PC-9 (cell line): ENCODE results near the gene SMG9. TPM values are rescaled to one million over a fixed set of nuclear protein-coding genes. Genes with fewer than 3 reads are reported as not detected.
"Not testable (repeated sequence)": the region's sequence is repeated elsewhere in the genome, so short reads cannot be mapped to it uniquely, and the experiment has no call there.

Experiments
- BruUV-seq: library from RNA; stranded (reverse); fragments of 400-500 nt; replicated peaks from 2 replicates; lab custom pipeline; 2021; lab: Mats Ljungman, UMichigan
- CTCF ChIA-PET: fragments of 300-600 bp; sonication (Branson Sonifier 250); formaldehyde crosslinking; loops from one replicate; lab custom pipeline; 2022; ENCODE audit warnings: antibody characterized with exemption; lab: Charles Lee
- POLR2A ChIA-PET: fragments of 300-600 bp; sonication (Branson Sonifier 250); formaldehyde crosslinking; loops from one replicate; lab custom pipeline; 2022; ENCODE audit warnings: antibody characterized with exemption; ENCODE audit not compliant: unreplicated experiment; lab: Charles Lee
- DNase-seq, 2 experiments: peaks; one replicate each; pipeline versions ENCODE4 v3.0.0 to v3.0.0-alpha.2; 2015 to 2022; ENCODE audit warnings: mixed read lengths in 1 of 2
- H2AFZ ChIP-seq: fragments of 200-600 bp; sonication (generic); 2 replicates; pipeline ENCODE4 v1.8.1; 2017; ENCODE audit warnings: antibody characterized with exemption
- H3F3A ChIP-seq: fragments of 200-600 bp; sonication (generic); 2 replicates; pipeline ENCODE4 v1.8.1; 2017; ENCODE audit warnings: antibody characterized with exemption, mild to moderate bottlenecking, low read depth; ENCODE audit not compliant: insufficient read depth
- H3K27ac ChIP-seq: fragments of 200-600 bp; sonication (generic); 2 replicates; pipeline ENCODE4 v1.6.1; 2016; ENCODE audit warnings: mixed run types
- H3K27me3 ChIP-seq: fragments of 200-600 bp; sonication (generic); 2 replicates; pipeline ENCODE4 v1.6.1; 2016; ENCODE audit warnings: low read depth, mixed run types; ENCODE audit not compliant: insufficient read depth
- H3K36me3 ChIP-seq: fragments of 200-600 bp; sonication (generic); 2 replicates; pipeline ENCODE4 v1.6.1; 2016; ENCODE audit warnings: low read depth, mixed run types
- H3K4me1 ChIP-seq: fragments of 200-600 bp; sonication (generic); replicated peaks from 2 replicates; pipeline ENCODE4 v1.6.1; 2016; ENCODE audit warnings: mixed run types; ENCODE audit not compliant: insufficient read depth
- H3K4me2 ChIP-seq: fragments of 200-600 bp; sonication (generic); 2 replicates; pipeline ENCODE4 v1.6.1; 2017; ENCODE audit warnings: mixed run types
- H3K4me3 ChIP-seq: fragments of 200-600 bp; sonication (generic); 2 replicates; pipeline ENCODE4 v1.6.1; 2016; ENCODE audit warnings: mixed run types
- H3K79me2 ChIP-seq: fragments of 200-600 bp; sonication (generic); 2 replicates; pipeline ENCODE4 v1.6.1; 2017; ENCODE audit warnings: low read depth, mixed run types
- H3K9me2 ChIP-seq: fragments of 200-600 bp; sonication (generic); 2 replicates; pipeline ENCODE4 v1.8.1; 2017; ENCODE audit warnings: mild to moderate bottlenecking; ENCODE audit not compliant: insufficient read depth
- H3K9me3 ChIP-seq: fragments of 200-600 bp; sonication (generic); 2 replicates; pipeline ENCODE4 v1.8.1; 2016; ENCODE audit warnings: low read depth; ENCODE audit not compliant: insufficient read depth
- H4K20me1 ChIP-seq: fragments of 200-600 bp; sonication (generic); 2 replicates; pipeline ENCODE4 v1.8.1; 2017; ENCODE audit not compliant: insufficient read depth
- CTCF ChIP-seq: fragments of 200-600 bp; sonication (generic); conservative IDR thresholded peaks from 2 replicates; pipeline ENCODE4 v1.6.1; 2017; ENCODE audit warnings: mixed run types, antibody characterized with exemption, mild to moderate bottlenecking, moderate library complexity
- EZH2 ChIP-seq: fragments of 200-600 bp; sonication (generic); IDR thresholded peaks from 2 replicates; pipeline ENCODE4 v1.8.0; 2017; ENCODE audit warnings: antibody characterized with exemption, low read depth
- intact Hi-C: fragments of 100-400 bp; cut with micrococcal nuclease; formaldehyde crosslinking; loops from one replicate; pipeline ENCODE4 v1.10.0; 2022; ENCODE audit not compliant: unreplicated experiment
- total RNA-seq: library from RNA; stranded (reverse); gene quantifications from 2 replicates; pipeline ENCODE4 v1.2.3, GENCODE V29; 2021

The SMG9 gene
- total RNA-seq, 1 experiment from 2014 or later: 76.8 TPM

- no peak overlapping the region for H3K4me2 ChIP-seq
- no peak overlapping the region for H3K4me3 ChIP-seq
- BruUV-seq: no TSS peak
- H3K27me3 ChIP-seq: no peaks in the 10 kb centered on the region
- no peaks in the 10 kb centered on the region for H3K36me3 ChIP-seq
- H3K79me2 ChIP-seq: no peaks in the 10 kb centered on the region
- H4K20me1 ChIP-seq: no peaks in the 10 kb centered on the region; the same call in 1 of the 2 replicates
- H3K27ac ChIP-seq: no peak overlapping the region
- H3K9me3 ChIP-seq: no peaks in the 10 kb centered on the region
- intact Hi-C loops: no loop called here
- DNase-seq: no peak
- POLR2A ChIA-PET: interaction anchor here (0.6 kb wide), 2 partner anchors 159 to 851 kb away, joined by 3 to 4 read pairs; no protein-coding TSS in a partner anchor
- no peak overlapping the region for H2AFZ ChIP-seq
- H3K9me2 ChIP-seq: no peaks in the 10 kb centered on the region
- peaks cover 23% of the 10 kb centered on the region for H3K4me1 ChIP-seq
- CTCF ChIA-PET: no interaction called here
- peaks cover 19% of the 10 kb centered on the region for H3F3A ChIP-seq
- TF ChIP-seq CTCF (no peak), EZH2 (no peak)
Observed at GRCh38 chr19:43683905-43684304, 70.9 kb downstream of the SMG9 start.

- Histone ChIP-seq H3K27me3 (no peaks in the 10 kb centered on the region), H3F3A (peaks cover 21% of the 10 kb centered on the region), H3K36me3 (no peaks in the 10 kb centered on the region), H3K9me2 (no peaks in the 10 kb centered on the region), H3K9me3 (no peaks in the 10 kb centered on the region), H4K20me1 (no peaks in the 10 kb centered on the region; the same call in 1 of the 2 replicates), H3K4me3 (no peak overlapping the region), H3K79me2 (no peaks in the 10 kb centered on the region), H3K4me1 (peaks cover 20% of the 10 kb centered on the region), H2AFZ (no peak overlapping the region), H3K4me2 (no peak overlapping the region), H3K27ac (no peak overlapping the region)
- ChIA-PET POLR2A (interaction anchor here (0.6 kb wide), 2 partner anchors 158 to 850 kb away, joined by 3 to 4 read pairs; no protein-coding TSS in a partner anchor), CTCF (no interaction called here)
- intact Hi-C loops: no loop called here
- no TSS peak for BruUV-seq
- no peak for DNase-seq
- TF ChIP-seq CTCF: no peak
- no peak for TF ChIP-seq EZH2
Observed at GRCh38 chr19:43682824-43683661, 71.7 kb downstream of the SMG9 start.

DNA sequence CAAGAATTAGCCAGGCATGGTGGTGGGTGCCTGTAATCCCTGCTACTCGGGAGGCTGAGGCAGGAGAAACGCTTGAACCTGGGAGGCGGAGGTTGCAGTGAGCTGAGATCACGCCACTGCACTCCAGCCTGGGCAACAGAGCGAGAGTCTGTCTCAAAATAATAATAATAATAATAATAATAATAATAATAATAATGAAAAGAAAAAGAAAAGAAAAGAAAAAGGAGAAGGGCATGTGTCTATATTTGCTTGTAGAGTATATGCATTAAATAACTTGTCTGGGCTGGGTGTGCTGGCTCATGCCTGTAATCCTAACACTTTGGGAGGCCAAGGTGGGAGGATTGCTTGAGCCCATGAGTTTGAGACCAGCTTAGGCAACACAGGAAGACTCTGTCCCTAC, 72.5 kb downstream of the SMG9 start:
- H4K20me1 ChIP-seq, H3K9me2 ChIP-seq, H3K4me3 ChIP-seq, DNase-seq, H3K9me3 ChIP-seq, POLR2A ChIA-PET, H2AFZ ChIP-seq, BruUV-seq, intact Hi-C loops, CTCF ChIA-PET, H3K4me2 ChIP-seq, H3K79me2 ChIP-seq, H3K27me3 ChIP-seq, H3K27ac ChIP-seq, H3K36me3 ChIP-seq: not testable (repeated sequence)
- Histone ChIP-seq H3K4me1 (peaks cover 12% of the 10 kb centered on the region), H3F3A (peaks cover 16% of the 10 kb centered on the region)
